Cardiac fibroblast (primary cell): ENCODE data around the gene C1orf94.
"Not testable (repeated sequence)": the region's sequence is repeated elsewhere in the genome, so short reads cannot be mapped to it uniquely, and the experiment has no call there.

ENCODE experiments used
- DNase-seq, 2 donors: peaks; one replicate each; pipeline versions ENCODE4 v3.0.0 to v3.0.0-alpha.2; 2010; ENCODE audit warnings: low read depth in 2 of 2
- H3K4me3 ChIP-seq, 2 donors: replicated peaks in 1 of 2; 1 replicate in 1 of 2; 2 replicates in 1 of 2; pipeline ENCODE4 v1.5.1; 2011; ENCODE audit warnings: low read depth in 2 of 2, low read length in 2 of 2, mild to moderate bottlenecking in 2 of 2, moderate library complexity in 1 of 2
- CTCF ChIP-seq: IDR thresholded peaks from one replicate; pipeline ENCODE4 v1.5.1; 2011; ENCODE audit warnings: low read depth, mild to moderate bottlenecking, low read length, inconsistent platforms

C1orf94 gene

GRCh38 chr1:34175744-34176143 lies 963 bp upstream of the C1orf94 start:
- TF ChIP-seq CTCF: no peak
- H3K4me3 ChIP-seq: no peak overlapping the region
- DNase-seq: no peak

GRCh38 chr1:34178072-34178471 lies 1.4 kb downstream of the C1orf94 start:
- no peak for DNase-seq
- no peak overlapping the region for H3K4me3 ChIP-seq
- no peak for TF ChIP-seq CTCF

GRCh38 chr1:34183381-34183780 lies 6.7 kb downstream of the C1orf94 start:
- not testable (repeated sequence) for DNase-seq

DNA sequence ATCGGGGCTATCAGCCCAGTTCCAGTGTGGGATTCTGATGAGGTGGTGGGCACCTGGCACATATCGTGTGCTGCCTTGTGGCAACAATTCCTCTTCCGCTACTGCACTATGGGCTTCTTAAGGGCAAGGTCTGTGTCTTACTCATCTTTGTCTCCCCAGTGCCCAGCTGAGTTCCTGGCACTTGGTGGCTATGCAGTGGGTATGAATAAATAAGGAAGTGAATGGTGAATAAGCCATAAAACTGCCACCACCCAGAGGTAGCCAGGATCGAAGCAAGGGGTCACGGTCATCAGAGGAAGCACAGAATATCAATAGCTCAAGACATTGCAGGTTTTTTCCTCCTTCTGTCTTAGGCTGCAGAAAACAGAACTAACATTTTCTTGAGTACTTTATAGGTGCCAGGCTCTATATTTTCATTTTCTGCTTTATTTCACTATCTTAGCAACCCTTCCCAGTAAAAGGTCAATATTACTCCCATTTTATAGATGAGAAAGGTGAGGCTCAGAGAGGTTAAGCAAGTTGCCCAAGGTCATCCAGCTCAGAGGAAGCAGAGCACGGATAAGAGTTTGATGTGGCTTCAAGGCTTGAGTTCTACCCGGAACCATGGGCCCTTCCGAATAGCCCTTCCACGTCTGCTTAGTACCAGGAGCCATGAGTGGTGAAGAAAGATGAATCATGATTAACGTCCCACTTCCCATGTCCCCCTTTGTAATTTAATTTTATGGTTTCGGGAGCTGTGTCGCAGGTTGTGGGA lies 10.2 kb downstream of the C1orf94 start:
- no peak overlapping the region for H3K4me3 ChIP-seq
- no peak for TF ChIP-seq CTCF
- DNase-seq: no peak

More at GRCh38 chr1:34183381-34183780, 6.7 kb downstream of the C1orf94 start:
- H3K4me3 ChIP-seq: not testable (repeated sequence)

DNA sequence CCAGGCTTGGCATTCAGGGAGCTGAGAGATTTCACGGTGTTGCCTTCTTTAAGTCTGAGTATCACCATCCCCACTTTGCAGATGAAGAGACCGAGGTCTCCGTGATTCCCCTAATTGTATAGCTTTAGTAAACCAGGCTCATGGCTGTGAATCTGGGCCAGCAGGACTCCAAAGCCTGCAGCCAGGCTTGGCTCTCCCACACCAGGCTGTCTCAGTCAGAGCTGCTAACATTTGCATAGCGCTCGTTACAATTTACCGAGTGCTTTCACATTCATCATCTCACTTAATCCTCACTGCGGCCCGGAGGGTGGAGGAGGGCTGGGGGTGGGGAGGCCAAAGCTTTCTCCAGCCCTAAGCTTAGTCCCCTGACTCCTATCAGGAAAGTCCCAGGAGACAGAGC lies 11.7 kb downstream of the C1orf94 start:
- no peak for DNase-seq
- no peak overlapping the region for H3K4me3 ChIP-seq
- no peak for TF ChIP-seq CTCF

GRCh38 chr1:34188985-34189384 lies 12.3 kb downstream of the C1orf94 start:
- no peak overlapping the region for H3K4me3 ChIP-seq
- TF ChIP-seq CTCF: no peak
- DNase-seq: no peak

DNA sequence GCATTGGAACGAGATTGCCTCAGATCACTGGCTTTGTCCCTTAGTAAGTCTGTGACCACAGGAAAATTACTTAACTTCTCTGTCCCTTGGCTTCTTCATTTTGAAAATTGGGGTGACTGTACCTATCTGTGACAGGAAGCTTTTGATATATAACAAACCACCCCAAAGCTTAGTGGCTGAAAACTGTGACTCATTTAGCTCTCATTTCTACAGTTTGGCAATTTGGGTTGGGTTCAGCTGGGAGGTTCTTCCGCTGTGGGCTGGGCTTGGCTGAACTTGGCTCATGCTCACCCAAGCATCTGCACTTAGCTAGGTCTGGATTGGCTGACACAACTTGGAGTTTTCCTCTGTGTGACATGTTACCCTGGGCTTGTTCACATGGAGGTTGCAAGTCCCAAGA lies 14.0 kb downstream of the C1orf94 start:
- TF ChIP-seq CTCF: no peak
- H3K4me3 ChIP-seq: no peak overlapping the region
- no peak for DNase-seq
